LNCAP (cell line): ENCODE results near the gene NEIL3.

ENCODE experiments used
- TF ChIP-seq, protein P1 (sequence below): fragments of 450-650 bp; IDR thresholded peaks from 2 replicates; pipeline ENCODE4 v1.5.1; 2017; ENCODE audit warnings: mild to moderate bottlenecking

NEIL3 gene

DNA sequence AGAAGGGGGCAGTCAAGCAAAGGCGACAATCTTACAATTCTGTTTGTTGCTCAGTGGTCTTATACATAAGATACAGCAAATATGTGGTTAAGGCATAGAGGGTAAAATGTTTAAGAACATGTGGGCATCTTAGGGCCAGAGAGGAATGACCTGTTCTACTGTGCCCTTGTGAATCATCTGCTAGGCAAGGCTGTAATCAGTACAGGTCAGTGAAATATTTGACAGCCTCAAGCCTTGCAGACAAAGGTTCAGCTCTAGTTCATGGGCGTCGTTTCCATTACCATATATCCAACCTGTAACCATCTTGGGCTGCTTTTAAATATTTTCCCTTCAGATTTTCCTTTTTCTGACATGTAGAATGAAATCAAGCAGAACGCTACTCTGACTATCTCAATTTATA lies 95.3 kb downstream of the NEIL3 start:
- TF ChIP-seq, protein P1, sequence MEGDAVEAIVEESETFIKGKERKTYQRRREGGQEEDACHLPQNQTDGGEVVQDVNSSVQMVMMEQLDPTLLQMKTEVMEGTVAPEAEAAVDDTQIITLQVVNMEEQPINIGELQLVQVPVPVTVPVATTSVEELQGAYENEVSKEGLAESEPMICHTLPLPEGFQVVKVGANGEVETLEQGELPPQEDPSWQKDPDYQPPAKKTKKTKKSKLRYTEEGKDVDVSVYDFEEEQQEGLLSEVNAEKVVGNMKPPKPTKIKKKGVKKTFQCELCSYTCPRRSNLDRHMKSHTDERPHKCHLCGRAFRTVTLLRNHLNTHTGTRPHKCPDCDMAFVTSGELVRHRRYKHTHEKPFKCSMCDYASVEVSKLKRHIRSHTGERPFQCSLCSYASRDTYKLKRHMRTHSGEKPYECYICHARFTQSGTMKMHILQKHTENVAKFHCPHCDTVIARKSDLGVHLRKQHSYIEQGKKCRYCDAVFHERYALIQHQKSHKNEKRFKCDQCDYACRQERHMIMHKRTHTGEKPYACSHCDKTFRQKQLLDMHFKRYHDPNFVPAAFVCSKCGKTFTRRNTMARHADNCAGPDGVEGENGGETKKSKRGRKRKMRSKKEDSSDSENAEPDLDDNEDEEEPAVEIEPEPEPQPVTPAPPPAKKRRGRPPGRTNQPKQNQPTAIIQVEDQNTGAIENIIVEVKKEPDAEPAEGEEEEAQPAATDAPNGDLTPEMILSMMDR: no peak

DNA sequence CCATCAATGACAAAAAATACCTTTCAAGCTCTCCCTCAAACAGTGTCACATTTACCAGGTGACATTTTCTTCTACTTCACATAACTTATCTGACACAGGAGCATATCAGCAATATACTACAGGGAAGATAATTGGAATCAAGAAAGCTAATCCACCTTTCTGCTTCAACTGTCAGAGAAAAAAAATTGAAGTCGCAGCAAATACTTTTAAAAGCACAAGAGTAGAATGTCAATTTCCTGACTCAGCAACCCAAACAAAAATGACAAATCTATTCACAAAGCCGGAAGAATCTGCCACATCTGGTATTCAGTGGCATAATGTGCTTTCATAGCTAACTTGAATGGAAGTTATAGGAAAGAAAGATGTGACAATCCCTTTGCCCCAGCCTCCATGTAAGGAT lies 95.8 kb downstream of the NEIL3 start:
- TF ChIP-seq, protein P1: no peak

DNA sequence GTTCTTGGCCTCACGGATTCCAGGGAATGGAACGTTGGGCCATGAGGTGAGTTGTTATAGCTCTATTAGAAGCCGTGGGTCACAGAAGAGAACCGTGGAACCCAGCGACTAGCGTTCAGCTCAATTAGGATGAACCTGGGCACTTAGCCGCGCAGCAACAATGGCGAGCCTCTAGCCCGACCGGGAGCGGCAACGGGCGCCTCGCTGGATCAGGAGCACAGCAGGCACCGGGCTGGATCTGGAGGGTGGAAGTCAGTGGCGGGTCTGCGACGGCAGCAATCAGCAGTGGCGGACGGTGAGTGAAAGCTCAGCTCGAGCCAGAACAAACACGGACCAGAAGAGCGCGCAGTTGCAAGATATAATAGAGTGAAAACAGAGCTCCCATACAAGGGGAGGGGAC lies 98.3 kb downstream of the NEIL3 start:
- TF ChIP-seq, protein P1: no peak

DNA sequence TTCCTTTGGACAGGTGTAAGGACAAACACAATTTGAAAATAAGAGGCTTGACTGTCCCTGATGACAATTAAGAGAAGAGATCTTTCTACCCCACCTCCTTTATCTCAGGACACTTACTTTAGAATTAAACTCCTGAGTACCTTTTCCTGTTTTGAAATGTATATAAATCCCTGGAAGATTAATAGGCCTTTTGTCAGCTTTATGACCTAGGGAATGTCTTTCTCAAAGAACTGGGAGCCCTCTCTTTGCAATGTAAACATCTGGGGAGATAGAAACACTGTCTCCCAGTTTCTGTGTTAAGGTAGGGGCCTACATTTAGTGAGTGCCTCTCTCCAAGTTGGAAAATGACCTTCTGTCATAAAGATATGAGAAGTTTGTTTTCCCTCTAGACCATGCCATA lies 100.9 kb downstream of the NEIL3 start:
- TF ChIP-seq, protein P1: no peak

DNA sequence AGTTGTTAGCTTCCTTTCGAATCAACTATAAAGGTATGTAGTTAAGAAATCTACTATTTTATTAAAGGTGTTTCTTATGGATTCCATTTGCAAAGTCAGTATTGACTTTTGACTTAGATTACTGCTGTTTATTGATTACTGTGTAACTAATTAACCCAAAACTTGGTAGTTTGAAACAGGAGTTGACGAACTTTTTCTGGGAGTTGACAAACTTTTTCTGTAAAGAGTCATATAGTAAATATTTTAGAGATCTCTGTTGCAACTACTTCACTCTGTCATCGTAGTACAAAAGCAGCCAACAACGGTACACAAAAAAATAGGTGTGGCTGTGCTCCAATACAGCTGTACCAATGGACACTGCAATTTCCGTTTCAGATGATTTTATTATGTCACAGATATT lies 102.3 kb downstream of the NEIL3 start:
- TF ChIP-seq, protein P1: no peak
